ENCODE measurements around the gene PRKG1.

DNA sequence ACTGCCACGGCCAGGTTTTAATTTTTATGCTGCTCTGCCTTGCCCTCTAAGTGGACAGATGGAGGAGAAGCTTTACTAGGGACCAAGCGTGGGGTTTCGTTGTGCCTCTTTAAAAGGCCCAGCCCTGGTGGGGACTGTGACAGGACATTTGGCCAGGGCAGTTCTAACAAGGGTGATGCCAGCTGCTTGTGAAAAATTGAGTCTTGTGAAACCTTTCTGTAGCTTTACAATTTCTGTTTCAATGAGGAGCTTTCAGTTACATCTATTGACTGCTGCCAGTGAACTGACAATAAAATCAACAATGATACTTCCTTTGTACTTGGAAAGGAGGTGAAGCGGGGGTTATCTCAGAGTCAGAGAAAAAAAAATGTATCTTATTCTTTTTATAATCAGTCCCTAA is 858.2 kb downstream of the PRKG1 start:
- TF ChIP-seq, protein P1, sequence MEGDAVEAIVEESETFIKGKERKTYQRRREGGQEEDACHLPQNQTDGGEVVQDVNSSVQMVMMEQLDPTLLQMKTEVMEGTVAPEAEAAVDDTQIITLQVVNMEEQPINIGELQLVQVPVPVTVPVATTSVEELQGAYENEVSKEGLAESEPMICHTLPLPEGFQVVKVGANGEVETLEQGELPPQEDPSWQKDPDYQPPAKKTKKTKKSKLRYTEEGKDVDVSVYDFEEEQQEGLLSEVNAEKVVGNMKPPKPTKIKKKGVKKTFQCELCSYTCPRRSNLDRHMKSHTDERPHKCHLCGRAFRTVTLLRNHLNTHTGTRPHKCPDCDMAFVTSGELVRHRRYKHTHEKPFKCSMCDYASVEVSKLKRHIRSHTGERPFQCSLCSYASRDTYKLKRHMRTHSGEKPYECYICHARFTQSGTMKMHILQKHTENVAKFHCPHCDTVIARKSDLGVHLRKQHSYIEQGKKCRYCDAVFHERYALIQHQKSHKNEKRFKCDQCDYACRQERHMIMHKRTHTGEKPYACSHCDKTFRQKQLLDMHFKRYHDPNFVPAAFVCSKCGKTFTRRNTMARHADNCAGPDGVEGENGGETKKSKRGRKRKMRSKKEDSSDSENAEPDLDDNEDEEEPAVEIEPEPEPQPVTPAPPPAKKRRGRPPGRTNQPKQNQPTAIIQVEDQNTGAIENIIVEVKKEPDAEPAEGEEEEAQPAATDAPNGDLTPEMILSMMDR (conservative IDR thresholded peaks at IDR 0.05; ENCODE audit: low read depth, low read length) = no peak
- TF ChIP-seq, protein P2, sequence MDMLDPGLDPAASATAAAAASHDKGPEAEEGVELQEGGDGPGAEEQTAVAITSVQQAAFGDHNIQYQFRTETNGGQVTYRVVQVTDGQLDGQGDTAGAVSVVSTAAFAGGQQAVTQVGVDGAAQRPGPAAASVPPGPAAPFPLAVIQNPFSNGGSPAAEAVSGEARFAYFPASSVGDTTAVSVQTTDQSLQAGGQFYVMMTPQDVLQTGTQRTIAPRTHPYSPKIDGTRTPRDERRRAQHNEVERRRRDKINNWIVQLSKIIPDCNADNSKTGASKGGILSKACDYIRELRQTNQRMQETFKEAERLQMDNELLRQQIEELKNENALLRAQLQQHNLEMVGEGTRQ (IDR thresholded peaks at IDR 0.05; ENCODE audit: low read depth, low read length) = no peak
- TF ChIP-seq RAD21 (IDR thresholded peaks at IDR 0.05; ENCODE audit: low read length) = no peak
- no peak for TF ChIP-seq RFX5 (IDR thresholded peaks at IDR 0.05; ENCODE audit: low read depth, low read length)
- TF ChIP-seq POLR2A (IDR thresholded peaks at IDR 0.05; ENCODE audit: low read depth, low read length) = no peak
- no peak for TF ChIP-seq RCOR1 (IDR thresholded peaks at IDR 0.05; ENCODE audit: insufficient replicate concordance, low read length)
